ENCODE data around the gene CYP2W1.
A peak's percentile ranks its signal among the peaks of the same experiment; 100 is the strongest.
"Not testable (repeated sequence)": the region's sequence is repeated elsewhere in the genome, so short reads cannot be mapped to it uniquely, and the experiment has no call there.

The CYP2W1 gene

GRCh38 chr7:951881-952547 is 31.0 kb upstream of the CYP2W1 start:
- DNase-seq (ENCODE audit: low read depth in 3 of 3), result no peak

- no peak for DNase-seq (ENCODE audit: low read depth in 3 of 3)
These were observed 30.2 kb upstream of the CYP2W1 start for GRCh38 chr7:952548-953441.

GRCh38 chr7:953547-954327 is 29.2 kb upstream of the CYP2W1 start:
- no peak for DNase-seq (ENCODE audit: low read depth in 3 of 3)

- DNase-seq (ENCODE audit: low read depth in 3 of 3), result peak in 2 of 3 experiments; percentile 28 to 59
These were observed 28.4 kb upstream of the CYP2W1 start, which contains the start of gene ADAP1 for GRCh38 chr7:954330-955238. ADAP1 (minus strand) TSS chr7:954680; CDS start chr7:954477, 203 bp downstream.

- no peak for DNase-seq (ENCODE audit: low read depth in 3 of 3)
These were observed 26.9 kb upstream of the CYP2W1 start for GRCh38 chr7:956031-956430.

GRCh38 chr7:957418-958220 is 25.4 kb upstream of the CYP2W1 start:
- DNase-seq (ENCODE audit: low read depth in 3 of 3), result no peak

- DNase-seq (ENCODE audit: low read depth in 3 of 3), result no peak
These were observed 24.5 kb upstream of the CYP2W1 start for GRCh38 chr7:958221-959200.

- no peak for DNase-seq (ENCODE audit: low read depth in 3 of 3)
These were observed 23.7 kb upstream of the CYP2W1 start for GRCh38 chr7:959271-959670.

- DNase-seq (ENCODE audit: low read depth in 3 of 3), result not testable (repeated sequence)
These were observed 23.2 kb upstream of the CYP2W1 start for GRCh38 chr7:959740-960139.

- DNase-seq (ENCODE audit: low read depth in 3 of 3), result no peak
These were observed 22.6 kb upstream of the CYP2W1 start for GRCh38 chr7:960269-960871.

GRCh38 chr7:960972-961371 is 22.0 kb upstream of the CYP2W1 start:
- DNase-seq (ENCODE audit: low read depth in 3 of 3), result not testable (repeated sequence)

- DNase-seq (ENCODE audit: low read depth in 3 of 3), result no peak
These were observed 21.2 kb upstream of the CYP2W1 start for GRCh38 chr7:961546-962400.

- no peak for DNase-seq (ENCODE audit: low read depth in 3 of 3)
These were observed 20.4 kb upstream of the CYP2W1 start for GRCh38 chr7:962401-963081.

GRCh38 chr7:963236-964078 is 19.5 kb upstream of the CYP2W1 start:
- no peak for DNase-seq (ENCODE audit: low read depth in 3 of 3)

- no peak for DNase-seq (ENCODE audit: low read depth in 3 of 3)
These were observed 18.4 kb upstream of the CYP2W1 start for GRCh38 chr7:964401-965231.
